Stimulated activated CD4-positive, alpha-beta T cell treated with anti-CD3 and anti-CD28 coated beads, Interleukin-2, amount 100 ng/mL, for 24 hours (primary cell): ENCODE data around the gene MLLT10.
A peak's percentile ranks its signal among the peaks of the same experiment; 100 is the strongest.
"Not testable (repeated sequence)": the region's sequence is repeated elsewhere in the genome, so short reads cannot be mapped to it uniquely, and the experiment has no call there.

Experiments used
- DNase-seq, 2 donors: peaks; one replicate each; pipeline ENCODE4 v3.0.0-alpha.2; 2020

Gene MLLT10

DNA sequence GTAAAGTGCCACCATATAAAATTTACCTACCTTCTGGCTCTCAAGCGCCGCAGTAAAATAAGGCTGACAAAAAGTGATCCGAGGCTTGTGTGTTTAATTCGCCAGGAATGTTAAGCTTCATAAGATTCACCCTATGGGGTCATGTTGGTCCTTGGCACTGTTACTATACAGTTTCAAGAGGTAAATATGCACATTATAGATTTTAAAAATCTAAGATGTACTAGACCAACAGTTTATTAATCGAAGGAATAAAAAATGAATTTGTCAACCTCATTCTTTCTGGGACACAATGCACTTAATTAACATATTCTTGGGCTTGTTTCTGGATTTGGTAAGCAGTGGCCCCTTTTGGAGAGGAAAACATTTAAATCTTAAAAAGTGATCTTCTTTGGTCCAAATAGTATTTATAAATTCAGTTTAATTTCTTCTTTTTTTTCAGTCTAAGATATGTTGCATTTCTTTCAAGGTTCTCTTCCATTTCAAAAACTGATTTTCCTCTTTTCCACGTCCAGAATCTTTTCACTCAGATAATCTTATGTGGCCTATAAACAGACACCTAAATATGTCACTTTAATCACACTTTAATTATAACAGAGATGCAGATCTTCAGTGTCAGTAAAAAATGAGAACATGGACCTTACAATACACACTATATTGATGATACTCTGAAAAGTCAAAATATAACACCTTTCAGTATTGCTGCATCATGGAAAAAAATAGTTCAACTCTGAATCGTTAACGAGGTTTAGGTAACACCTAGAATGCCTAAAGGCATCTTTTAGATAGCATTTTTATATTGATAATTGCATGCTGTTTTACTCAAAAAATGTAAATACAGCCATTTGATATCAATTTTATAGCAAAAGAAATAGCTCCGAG lies 4.8 kb upstream of the MLLT10 start:
- no peak for DNase-seq

GRCh38 chr10:21530168-21530567 lies 3.9 kb upstream of the MLLT10 start:
- no peak for DNase-seq

GRCh38 chr10:21530641-21531040 lies 3.4 kb upstream of the MLLT10 start:
- DNase-seq = no peak

DNA sequence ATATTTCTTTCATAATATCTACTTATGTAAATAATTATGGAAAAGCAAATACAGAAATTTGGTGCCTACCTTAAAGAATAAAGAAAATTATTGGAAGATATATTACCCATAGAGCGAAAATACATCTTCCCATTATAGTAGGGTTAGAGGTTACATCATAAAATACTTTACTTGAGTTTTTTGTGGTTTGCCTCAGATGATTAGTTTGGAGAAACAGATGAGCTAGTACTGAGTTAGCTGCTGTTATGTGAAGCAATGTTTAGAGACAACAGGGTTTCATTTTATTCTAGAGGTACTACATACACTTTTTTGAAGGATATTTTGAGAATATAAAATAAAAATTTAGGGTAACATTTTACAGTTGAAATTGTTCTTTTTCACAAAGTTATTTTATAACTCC lies 2.9 kb upstream of the MLLT10 start:
- DNase-seq = no peak

DNA sequence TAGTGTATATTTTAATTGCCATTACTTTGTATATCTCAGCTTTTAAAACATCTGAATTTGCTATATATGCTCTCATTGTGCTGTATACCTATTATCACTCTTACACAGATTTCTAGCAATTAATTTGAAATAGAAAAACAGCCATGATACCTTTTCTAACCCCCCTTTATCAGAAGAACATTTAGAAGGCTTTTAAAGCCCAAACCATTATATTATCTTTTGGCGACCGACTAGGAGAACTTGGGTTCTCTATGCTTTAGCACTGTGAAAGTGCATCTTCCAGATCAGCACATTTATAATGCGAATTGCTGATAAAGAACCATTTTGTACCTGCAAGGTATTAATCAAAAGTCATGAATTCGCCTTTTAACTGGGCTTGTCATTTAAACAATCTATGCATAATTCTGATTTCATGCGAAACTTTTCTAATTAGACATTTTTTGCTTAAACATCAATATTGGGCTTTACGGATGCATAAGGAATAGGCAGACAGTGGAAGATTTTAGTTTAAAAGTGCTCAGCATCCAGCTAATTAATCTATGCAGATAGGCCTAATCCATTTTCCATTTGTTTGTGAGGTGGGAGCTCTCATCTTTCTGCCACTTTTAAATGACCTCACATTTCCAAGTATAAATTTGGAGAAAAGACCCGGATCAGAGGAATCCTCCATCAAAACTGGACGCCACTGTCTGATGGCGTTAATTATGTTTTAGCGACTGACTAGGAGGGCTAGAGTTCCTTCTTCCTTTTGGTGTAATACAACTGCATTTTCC lies 1.2 kb upstream of the MLLT10 start:
- DNase-seq = no peak

- DNase-seq = no peak
Observed at GRCh38 chr10:21534280-21534586, 201 bp downstream of the MLLT10 start.

GRCh38 chr10:21534604-21535493 lies 817 bp downstream of the MLLT10 start:
- peak; percentile 57 to 60 for DNase-seq

DNA sequence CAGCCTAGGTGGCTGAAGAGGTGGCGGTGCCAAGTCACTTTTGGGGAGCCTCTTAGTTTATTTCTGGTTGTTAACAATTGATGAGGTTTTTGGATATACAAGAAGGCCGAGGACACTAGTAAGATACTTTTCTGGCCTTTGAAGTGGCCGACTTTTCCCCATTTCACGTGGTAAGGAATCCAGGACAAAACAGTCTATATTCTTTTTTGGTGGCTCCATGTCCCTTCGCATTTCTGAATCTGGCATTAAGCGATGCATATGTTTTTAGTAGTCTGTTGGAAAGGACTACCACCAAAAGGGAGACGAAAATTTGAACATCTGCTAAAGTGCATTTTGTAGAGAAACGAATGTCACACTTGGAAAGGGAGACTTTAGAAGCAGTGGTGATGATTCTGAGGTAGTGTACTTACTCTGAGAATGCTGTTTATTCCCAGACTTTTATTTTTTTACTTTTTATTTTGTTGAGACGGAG lies 1.5 kb downstream of the MLLT10 start:
- DNase-seq = no peak

DNA sequence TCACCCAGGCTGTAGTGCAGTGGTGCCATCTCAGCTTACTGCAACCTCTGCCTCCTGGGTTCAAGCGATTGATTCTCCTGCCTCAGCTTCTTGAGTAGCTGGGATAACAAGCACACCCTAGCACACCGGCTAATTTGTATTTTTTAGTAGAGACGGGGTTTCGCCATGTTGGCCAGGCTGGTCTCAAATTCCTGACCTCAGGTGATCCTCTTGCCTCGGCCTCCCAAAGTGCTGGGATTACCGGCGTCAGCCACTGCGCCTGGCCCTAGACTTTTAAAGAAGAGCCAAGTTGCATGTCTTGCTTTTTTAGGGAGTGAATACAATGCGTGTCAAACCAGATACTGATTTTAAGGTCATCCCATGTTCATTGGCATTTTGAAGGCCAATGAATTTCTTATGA lies 1.9 kb downstream of the MLLT10 start:
- DNase-seq = not testable (repeated sequence)

DNA sequence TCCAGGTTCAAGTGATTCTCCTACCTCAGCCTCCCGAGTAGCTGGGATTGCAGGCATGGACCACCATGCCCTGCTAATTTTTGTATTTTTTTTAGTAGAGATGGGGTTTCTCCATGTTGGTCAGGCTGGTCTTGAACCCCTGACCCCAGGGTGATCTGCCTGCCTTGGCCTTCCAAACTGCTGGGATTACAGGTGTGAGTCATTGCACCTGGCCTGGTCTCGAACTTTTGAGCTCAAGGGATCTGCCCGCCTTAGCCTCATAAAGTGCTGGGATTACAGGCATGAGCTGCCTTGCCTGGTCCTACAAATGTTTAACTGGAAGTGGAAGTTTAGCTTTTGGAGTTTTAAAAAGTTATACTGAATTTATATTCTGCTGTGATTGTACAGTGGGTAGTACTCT lies 2.8 kb downstream of the MLLT10 start:
- DNase-seq = no peak

DNA sequence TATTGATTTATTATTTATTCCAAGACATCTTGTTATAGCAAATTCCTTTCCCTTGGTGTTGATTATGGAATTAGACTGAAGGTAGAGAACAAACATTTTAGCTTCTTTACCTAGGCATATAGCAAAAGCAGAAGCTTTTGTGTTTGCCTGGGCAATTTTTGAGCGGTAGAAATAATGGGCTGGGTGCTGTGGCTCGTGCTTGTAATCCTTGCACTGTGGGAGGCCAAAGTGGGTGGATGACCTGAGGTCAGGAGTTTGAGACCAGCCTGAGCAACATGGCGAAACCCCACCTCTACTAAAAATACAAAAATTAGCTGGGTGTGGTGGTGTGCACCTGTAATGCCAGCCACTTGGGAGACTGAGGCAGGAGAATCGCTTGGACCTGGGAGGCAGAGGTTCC lies 6.7 kb downstream of the MLLT10 start:
- DNase-seq = not testable (repeated sequence)

GRCh38 chr10:21547246-21547645 lies 13.2 kb downstream of the MLLT10 start:
- no peak for DNase-seq

GRCh38 chr10:21552638-21553037 lies 18.6 kb downstream of the MLLT10 start:
- no peak for DNase-seq

- no peak for DNase-seq
Observed at GRCh38 chr10:21556527-21556926, 22.5 kb downstream of the MLLT10 start.

- DNase-seq = not testable (repeated sequence)
Observed at GRCh38 chr10:21558984-21559383, 25.0 kb downstream of the MLLT10 start.

DNA sequence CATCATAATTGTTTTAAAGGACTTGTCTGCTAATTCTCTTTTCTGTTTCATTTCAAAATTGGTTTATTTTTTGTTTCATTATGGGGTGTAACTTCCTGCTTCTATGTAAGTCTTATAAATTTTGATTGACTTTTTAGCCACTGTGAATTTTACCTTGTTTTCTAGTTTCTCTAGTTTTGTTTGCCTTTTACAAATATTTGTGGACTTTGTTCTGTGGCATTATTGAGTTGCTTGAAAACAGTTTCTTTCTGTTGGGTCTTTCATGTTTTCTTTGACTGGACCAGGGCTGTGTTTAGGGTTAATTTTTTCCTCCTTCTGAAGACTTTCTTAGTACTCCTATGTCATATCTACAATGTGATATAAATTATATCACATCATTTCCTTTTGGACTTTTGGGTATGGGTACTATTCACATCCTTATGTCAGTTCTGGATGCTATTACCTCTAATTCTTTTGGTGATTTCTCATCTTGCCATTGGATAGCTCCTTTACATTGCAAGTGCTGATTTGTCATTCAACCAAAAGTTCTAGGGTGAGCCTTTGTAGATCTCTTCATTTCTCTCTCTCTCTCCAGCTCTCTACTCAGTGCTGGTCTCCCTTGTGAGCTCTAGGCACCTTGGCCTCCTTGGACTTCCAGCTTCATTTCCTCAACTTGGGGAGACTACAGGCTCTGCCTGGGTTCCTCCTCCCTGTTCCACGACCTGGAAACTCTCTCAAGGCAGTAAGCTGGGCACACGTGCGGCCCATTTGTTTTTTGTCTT lies 36.9 kb downstream of the MLLT10 start:
- DNase-seq = no peak

DNA sequence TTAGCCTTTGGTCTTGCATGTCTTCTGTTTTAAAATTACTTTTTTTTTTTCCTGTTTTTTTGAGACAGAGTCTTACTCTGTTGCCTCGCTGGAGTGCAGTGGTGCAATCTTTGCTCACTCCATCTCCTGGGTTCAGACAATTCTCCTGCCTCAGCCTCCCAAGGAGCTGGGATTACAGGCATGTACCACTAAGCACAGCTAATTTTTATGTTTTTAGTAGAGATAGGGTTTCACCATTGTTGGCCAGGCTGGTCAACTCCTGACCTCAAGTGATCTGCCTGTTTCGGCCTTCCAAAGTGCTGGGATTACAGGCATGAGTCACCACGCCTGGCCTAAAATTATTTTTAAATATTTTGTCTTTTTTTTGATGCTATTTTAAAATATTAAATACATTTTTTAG lies 38.5 kb downstream of the MLLT10 start:
- DNase-seq = no peak

DNA sequence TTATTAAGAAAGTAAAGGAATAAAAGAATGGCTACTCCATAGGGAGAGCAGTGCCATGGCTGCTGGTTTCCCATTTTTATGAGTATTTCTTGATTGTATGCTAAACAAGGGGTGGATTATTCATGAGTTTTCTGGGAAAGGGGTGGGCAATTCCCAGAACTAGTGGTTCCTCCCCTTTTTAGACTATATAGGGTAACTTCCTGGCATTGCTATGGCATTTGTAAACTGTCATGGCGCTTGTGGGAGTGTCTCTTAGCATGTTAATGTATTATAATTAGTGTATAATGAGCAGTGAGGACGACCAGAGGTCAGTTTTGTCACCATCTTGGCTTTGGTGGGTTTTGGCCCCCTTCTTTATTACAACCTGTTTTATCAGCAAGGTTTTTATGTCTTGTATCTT lies 40.5 kb downstream of the MLLT10 start:
- DNase-seq = not testable (repeated sequence)

DNA sequence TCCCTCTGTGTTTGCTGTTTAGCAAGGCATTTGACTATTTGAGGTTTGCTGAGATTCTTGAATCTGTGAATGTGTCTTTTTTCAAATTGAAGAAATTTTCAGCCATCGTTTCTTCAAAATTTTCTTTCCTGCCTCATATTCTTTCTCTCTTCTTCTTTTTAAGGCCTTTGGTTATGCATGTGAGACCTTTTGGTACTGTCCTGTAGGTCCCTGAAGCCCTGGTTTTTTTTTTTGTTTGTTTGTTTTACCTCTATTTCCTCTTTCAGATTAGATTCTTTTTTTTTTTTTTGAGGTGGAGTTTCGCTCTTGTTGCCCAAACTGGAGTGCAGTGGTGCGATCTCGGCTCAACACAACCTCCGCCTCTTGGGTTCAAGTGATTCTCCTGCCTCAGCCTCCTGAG lies 45.3 kb downstream of the MLLT10 start:
- DNase-seq = no peak

- peak; percentile 10 to 19 for DNase-seq
Observed at GRCh38 chr10:21581421-21581834, 47.4 kb downstream of the MLLT10 start.

DNA sequence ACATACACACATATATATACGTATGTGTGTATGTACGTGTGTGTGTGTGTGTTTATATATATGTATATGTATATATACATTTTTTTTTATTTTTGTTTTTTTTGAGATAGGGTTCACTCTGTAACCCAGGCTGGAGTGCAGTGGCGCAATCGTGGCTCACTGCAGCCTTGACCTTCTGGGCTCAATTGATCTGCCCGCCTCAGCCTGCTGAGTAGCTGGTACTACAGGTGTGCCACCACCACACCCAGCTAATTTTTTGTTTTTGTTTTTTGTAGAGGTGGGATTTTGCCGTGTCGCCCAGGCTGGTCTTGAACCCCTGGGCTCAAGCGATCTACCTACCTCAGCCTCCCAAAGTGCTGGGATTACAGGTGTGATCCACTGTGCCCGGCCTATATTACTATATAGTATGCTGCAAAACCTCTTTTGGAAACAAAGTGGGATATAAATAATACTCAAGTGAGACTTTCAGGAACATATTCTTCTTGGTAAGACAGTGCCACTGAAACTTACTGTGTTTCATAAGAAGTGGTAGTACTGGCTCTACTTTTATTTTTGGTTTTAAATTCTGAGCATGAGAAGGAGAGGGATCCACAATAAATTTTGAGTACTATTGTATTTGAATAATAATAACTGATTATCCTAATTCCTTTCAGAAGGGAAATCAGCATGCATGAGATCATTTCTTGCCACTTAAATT lies 51.0 kb downstream of the MLLT10 start:
- no peak for DNase-seq

GRCh38 chr10:21587391-21587790 lies 53.4 kb downstream of the MLLT10 start:
- no peak for DNase-seq
